ENCODE measurements around the gene MTA1. TPM values are rescaled to one million over a fixed set of nuclear protein-coding genes. Genes with fewer than 3 reads are reported as not detected.

Gene MTA1
- polyA plus RNA-seq (ENCODE audit: insufficient read length in 4 of 4), result 100 to 1,000 TPM in 3 of 4 donors, 10 to 100 TPM in 1; 92.8 to 167 (median 112) TPM

DNA sequence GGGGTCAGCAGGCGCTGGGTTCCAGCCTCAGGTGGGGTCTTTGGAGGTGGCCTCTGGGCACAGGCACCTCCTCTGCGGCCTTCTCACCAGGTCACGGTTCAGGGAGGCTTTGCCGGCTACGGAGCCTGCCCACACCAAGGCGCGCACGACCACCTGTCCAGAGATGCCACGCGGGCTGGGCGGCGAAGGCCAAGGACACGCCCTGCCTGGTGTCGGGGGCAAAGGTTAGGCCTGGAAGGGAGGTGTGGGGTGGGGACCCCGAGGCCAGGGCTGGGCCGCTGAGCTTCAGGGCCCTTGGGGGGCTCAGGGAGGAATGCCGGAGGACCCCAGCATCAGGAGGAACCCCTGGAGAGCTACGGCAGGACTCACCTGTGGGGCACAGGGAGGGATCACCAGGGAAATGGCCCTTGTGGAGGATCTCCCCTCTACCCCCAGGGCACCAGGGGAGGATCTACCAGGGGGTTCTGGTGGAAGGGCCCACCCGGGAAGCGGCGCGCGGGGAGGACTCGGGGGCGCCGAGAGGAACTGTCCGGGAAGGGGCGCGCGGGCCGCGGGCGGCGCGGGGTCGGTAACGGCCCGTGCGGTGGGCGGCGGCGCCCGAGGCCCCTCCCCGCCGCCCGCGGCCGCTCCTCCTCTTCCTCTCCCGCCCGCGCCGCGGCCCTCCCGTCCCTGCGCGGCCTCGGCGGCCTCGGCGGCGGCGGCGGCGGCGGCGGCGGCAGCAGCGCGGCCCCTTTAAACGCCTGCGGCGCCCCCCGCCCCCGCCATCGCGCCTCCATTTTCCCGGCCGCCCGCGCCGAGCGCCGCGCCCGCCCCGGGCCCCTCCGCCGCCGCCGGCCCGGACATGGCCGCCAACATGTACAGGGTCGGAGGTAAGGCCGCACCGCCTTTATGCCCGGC lies at the start of gene MTA1:
Gene MTA1, plus strand, starts transcription at position 633 of the 897 bp plus-strand sequence. Its CDS starts 209 bp downstream, at position 842.
- DNase-seq (ENCODE audit: low read depth in 4 of 4, low spot score in 3 of 4), result no peak

DNA sequence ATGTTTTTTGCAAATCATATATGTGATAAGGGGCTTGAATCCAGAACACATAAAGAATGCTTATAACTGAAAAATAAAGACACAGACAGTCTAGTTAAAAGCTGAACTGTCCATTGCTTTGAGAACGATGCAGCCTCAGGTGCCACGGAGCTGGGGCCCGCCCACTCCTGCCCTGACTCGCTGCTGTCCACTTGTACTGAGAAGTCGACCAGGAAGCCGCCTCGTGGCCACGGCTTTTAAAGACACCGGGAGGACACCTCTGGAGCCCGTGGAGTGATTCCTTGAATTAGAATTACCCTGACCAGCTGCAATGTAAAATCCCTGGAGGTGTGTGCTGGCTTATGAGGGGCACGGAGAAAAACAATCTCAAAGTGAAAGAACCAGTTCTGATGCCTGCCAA lies 45.2 kb upstream of the MTA1 start:
- DNase-seq (ENCODE audit: low read depth in 4 of 4, low spot score in 3 of 4), result no peak

DNA sequence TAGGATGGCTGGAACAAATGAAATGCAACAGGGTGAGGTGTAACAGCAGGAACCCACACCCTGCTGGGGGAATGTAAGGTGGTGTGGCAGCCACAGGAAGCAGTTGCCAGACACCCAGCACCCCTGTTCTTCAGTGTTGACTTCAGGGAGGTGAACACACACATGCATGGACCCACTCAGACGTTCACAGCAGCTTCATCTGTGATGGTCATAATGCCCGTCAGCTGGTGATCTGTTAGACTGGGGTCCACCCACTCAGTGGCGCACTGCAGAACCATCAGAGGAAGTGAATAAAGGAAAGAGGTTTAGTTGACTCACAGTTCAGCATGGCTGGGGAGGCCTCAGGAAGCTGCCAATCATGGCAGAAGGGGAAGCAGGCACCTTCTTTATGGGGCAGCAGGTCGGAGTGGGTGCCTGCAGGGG lies 44.0 kb upstream of the MTA1 start:
- no peak for DNase-seq (ENCODE audit: low read depth in 4 of 4, low spot score in 3 of 4)

DNA sequence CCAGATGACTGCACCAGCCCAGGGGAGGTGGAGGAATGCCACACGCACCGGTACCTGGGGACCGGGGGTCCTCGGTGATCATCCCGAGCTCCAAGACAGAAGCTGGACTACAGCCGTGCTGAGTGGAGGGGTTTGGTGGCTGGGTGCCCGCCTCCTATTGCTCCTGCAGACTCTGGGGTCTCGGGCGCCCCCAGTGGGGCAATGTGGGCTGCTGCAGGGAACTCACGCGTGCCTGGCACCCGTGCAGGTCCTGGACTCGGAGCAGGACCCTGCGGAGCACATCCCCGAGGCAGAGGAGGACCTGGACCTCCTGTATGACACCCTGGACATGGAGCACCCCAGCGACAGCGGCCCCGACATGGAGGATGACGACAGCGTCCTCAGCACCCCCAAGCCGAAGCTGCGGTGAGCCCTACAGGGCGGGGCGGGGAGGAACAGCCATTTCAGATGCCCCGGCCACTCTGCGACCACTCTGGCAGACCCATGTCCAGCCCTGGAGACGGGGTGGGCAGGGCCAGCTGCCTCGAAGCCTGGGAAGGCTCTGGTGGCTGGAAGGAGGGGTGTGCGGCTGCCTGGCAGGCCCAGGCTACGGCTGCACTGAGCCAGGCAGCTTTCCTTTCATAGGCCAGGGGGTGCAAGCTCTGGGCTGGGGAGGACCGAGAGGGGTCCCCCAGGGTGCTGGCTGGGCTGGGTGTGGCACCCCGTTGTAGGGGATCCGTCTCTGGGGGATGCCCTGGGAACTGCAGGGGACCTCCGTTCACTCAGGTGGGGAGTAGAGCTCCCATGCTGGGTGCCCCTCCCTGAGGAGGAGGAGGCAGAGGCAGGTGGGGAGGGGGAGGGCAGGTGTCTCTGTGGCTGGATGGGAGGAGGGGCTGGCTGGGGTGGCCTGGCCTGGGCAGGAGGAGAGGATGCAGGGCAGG lies 42.8 kb upstream of the MTA1 start:
- DNase-seq (ENCODE audit: low read depth in 4 of 4, low spot score in 3 of 4), result no peak

DNA sequence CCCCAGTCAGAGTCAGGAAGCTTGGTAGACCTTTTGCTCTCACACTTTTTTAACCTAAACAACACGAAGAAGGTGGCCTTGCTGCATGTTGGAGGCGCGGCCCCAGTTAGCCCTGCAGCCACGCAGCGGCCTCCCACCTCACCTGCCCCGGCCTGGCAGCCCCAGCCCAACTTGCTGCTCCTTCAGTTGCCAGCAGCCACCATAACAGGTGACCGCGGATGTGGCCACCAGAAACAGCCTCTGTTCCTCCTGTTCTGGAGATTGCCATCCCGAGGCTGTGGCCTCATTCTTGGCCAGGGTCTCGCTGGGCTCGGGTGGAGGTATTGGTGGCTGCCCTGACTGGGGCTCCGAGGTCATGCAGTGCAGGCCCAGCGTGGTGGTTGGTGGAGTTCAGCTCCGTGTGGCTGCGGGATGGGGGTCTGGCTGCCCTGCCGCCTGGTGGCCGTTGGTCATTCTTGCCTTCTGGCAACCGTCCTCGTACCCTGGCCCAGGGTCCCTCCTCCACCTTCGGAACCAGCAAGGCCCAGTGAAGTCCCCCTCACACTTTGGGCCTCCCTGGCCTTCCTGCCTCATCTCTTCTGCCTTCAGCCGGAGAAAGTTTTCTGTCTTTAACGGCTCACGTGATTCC lies 42.0 kb upstream of the MTA1 start:
- no peak for DNase-seq (ENCODE audit: low read depth in 4 of 4, low spot score in 3 of 4)

DNA sequence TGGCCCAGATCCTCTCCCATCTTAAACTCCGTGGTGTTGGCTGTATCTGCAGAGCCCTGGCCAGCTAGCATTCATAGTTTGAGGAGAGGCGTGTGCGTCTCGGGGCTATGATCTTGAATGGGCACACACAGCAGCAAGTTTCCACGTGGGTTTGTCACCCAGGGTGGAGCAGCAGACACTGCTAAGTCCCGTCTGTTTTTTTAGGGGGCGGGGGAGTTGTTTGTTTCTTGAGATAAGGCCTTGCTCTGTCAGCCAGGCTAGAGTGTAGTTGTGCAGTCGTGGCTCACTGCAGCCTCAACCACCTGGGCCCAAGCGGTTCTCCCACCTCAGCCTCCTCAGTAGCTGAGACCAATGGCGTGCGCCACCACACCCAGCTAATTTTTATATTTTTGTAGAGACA lies 41.4 kb upstream of the MTA1 start:
- no peak for DNase-seq (ENCODE audit: low read depth in 4 of 4, low spot score in 3 of 4)

DNA sequence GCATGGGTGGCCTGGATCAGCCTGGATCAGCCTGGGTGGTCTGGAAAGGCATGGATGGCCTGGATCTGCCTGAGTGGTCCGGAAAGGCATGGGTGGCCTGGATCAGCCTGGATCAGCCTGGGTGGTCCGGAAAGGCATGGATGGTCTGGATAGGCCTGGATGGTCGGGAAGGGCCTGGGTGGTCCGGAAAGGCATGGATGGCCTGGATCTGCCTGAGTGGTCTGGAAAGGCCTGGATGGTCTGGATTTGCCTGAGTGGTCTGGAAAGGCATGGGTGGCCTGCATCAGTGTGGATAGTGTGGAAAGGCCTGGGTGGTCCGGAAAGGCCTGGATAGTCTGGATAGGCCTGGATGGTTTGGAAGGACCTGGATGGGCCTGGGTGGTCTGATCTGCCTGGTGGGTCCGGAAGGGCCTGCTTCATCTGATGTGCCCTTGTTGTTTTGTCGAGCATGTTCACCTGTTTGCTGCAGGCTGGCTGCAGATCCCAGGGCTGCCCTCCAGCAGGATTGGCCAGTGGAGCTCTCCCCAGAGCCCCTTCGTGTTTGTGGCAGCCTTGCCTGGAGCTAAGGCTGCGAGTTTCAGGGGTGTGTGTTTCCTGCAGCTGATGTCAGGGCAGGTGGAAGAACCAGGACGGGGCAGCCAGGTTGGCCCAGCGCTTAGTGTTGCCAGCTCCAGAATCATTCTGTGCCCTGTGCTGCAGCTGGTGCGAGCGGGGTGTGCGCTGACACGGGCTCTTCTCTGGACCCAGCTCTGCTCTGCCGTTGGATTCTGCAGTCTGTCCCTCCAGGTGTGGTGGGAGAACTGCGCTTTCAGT lies 40.5 kb upstream of the MTA1 start:
- DNase-seq (ENCODE audit: low read depth in 4 of 4, low spot score in 3 of 4), result no peak

DNA sequence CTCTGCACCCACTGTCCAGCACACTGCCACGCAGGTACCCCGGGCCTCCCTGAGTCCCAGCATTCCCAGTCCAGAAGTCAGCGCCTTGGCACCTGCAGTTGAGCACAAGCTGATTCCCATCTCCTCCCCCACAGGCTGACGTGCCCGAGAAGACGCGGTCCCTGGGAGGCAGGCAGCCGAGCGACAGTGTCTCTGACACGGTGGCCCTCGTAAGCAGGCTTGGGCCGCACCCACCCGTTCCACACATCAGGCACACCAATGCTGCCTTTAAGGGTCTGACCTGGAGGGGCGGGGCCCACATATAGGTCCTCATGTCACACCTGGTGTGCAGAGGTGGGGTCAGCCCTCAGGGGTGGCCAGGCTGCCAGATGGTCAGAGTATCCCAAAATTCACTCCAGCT lies 39.7 kb upstream of the MTA1 start:
- no peak for DNase-seq (ENCODE audit: low read depth in 4 of 4, low spot score in 3 of 4)

DNA sequence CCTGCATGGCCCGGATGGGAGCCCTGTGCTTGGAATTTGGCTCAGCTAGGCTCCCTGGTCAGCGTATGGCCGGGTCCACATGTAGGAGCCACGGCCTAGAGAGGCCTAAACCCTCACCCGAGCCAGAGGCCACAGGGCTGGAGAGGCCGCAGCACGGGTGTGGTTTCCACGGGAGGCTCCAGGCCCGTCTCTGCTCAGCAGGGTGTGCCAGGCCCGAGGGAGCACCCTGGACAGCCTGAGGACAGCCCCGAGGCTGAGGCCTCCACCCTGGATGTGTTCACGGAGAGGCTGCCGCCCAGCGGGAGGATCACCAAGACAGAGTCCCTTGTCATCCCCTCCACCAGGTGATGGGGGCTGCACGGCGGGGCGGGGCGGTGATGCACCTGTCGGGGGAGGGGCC lies 38.9 kb upstream of the MTA1 start:
- DNase-seq (ENCODE audit: low read depth in 4 of 4, low spot score in 3 of 4), result no peak

DNA sequence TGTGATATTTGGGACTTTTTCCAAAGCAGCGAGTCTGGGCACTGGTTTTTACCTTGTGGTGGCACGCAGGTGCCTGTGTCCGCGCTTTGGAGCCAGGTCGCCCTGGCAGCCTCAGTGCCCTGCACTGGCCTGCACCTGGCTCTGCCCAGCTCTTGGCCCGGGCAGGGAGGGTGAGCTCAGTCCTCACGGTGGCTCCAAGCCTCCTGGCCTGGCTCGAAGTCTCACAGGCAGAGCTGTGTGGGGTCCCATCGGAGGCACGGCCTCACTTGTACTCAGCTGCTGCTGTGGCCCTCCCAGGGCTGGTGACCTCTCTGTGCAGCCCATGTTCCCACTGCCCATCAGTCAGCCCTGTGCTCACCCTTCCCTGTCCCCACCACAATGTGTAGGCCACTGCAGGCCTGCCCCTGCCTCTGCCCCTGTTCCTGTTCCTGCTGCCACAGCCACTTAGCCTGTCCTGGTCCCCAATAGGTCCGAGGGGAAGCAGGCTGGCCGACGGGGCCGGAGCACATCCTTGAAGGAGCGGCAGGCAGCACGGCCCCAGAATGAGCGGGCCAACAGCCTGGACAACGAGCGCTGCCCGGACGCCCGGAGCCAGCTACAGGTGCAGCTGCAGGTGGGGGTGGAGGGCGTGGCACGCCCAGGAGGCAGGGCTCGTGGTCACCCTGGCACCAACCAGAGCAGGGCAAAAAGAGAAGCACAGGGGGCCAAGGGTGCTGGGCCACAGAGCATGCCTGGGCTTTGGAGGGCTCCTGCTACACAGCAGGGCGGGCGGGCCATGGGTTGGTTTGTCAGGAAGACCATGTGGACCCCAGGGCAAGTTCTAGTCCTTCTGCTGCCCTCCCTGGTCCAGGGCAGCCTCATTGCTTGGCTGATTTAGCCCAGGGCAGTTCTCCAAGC lies 37.9 kb upstream of the MTA1 start:
- DNase-seq (ENCODE audit: low read depth in 4 of 4, low spot score in 3 of 4), result no peak

DNA sequence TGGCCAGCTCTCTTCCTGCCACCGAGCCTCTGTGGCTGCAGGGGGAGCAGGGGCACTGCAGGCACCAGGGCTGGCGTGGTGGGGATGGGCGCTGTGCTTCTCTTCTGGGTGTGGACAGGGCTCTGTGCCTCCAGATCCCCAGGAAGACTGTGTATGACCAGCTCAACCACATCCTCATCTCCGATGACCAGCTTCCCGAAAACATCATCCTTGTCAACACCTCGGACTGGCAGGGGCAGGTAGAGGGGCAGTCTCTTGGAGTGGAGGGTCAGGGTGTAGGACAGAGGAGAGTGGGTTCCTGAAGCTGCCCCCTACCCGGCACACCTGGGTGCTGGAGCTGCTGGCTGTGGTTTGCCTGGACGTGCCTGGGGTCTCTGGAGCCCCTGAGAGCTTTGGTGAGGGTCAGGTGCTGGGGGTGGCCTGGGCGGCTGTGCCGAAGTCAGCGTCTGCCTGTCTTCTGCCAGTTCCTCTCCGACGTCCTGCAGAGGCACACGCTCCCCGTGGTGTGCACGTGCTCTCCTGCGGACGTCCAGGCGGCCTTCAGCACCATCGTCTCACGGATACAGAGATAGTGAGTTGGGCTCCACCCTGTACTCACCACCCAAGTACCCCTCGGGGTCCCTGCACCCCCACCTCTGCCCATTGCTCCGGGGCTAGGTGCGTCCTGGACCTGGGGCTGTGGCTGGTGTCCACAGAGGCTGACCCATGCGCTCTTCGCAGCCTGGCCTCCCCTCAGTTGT lies 37.1 kb upstream of the MTA1 start:
- no peak for DNase-seq (ENCODE audit: low read depth in 4 of 4, low spot score in 3 of 4)

DNA sequence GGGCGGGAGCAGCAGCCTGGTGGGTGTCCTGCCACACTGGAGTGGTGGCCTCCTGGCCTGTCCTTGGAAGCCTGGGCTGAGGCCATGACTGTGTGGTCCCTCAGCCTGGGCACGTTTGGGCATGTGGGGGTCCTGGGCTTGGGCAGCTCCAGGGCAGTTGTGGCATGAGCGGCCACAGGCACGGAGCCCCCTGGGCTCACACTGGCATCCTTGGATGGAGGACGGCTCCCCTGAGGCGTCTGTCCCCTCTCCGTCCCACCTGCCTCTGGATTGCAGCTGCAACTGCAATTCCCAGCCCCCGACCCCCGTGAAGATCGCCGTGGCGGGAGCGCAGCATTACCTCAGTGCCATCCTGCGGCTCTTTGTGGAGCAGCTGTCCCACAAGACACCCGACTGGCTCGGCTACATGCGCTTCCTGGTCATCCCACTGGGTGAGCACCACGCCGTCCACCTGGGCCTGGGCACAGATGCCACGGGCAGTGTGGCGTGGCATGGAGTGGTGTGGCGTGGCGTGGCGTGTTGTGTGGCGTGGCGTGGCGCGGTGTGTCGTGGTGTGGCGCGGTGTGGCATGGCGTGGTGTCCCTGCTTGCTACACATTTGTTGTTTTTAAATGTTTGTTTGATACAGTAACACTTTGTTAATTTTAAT lies 36.4 kb upstream of the MTA1 start:
- no peak for DNase-seq (ENCODE audit: low read depth in 4 of 4, low spot score in 3 of 4)

DNA sequence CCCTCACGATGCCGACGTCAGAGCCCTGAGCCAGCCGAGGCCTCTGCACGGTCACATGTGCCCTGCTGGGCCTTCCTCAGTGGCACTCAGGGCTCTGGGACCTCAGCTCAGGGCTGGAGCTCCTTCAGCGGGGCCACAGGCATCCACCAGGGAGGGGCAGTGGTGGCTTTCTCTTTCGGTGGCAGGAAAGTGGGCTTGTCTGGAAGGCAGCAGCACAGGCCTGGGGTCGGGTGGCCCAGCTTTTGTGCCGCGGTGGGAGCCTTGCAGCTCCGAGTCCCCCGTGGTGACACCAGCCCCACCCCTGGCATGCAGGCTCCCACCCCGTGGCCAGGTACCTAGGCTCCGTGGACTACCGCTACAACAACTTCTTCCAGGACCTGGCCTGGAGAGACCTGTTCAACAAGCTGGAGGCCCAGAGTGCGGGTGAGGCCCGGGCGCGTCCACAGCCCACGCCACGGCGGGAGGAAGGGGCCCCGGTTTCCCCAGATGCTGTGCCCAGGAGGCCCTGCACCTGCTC lies 35.5 kb upstream of the MTA1 start:
- no peak for DNase-seq (ENCODE audit: low read depth in 4 of 4, low spot score in 3 of 4)

DNA sequence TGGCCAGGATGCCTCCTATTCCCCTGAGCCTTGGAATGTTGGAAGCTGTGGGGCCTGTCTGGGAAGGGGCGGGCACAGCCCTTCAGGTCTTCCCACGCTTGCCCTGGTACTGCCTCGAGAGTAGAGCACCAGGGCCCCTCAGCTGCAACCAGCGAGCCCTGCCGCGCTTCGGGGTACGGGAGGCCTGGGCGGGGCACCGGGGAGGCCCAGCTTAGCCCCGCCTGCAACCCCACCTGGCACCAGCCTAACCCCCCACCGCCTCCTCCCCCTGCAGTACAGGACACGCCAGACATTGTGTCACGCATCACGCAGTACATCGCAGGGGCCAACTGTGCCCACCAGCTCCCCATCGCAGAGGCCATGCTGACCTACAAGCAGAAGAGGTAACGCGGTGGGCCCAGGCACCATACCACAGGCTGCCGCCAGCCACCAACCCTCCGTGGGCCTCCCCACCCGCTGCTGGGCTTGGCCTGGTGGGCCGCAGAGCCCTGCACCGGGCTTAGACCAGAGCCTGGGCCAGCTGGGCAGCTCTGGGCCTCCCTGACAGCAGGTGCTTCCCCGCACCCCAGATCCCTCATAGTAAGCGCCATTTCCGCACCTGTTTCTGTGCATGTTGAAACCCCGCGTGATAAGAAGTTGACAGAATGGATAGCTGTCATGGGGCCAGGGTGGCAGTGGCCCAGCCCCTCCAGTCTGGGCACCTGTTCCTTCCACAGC lies 34.9 kb upstream of the MTA1 start:
- no peak for DNase-seq (ENCODE audit: low read depth in 4 of 4, low spot score in 3 of 4)

DNA sequence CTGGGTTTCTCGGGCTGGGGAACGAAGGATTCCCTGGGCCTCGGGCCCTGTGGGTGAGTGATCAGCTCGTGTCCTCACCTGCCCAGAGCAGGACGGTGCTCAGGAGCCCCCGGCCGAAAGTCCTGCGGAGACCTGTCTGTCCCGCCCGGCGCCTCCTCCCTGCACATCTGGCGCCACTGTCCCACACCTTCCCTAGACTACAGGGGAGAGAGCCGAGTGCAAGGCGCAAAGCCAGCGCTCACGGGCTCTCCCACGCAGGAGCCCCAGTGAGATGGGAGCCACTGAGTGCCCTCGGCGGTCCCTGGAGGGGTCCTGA lies 34.3 kb upstream of the MTA1 start:
- DNase-seq (ENCODE audit: low read depth in 4 of 4, low spot score in 3 of 4), result no peak

DNA sequence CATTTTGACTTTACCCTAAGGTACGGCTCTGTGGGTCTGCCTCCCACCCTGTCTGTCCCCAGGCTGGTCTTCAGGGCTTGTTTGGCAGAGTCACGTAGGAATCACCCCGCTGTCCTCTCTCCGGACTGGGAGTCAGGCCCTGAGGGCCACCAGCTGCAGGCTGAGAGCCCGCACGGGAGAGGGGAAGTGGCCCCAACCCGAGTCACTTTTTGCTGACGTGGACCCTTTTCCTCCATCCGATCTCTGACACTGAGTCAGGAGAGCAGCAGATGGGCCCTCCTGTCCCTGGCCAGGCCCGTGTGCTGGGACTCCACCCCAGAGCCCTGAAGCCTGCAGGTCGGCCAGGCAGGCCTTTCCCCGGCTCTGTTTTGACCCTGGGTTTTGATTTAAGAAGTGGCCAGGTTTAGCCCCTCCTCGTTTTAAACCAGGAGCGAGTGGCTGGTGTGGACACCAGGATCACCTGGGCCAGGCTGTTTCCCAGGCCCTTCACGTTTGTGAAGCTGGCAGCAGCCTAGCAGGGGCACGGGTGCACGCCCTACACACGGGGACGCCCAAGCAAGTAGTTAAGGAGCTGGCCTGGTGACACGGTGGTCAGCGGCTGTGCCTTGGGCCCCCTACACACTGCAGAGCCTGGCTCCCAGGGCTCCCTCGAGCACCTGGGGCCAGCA lies 33.8 kb upstream of the MTA1 start:
- DNase-seq (ENCODE audit: low read depth in 4 of 4, low spot score in 3 of 4), result no peak
